Colonic mucosa (tissue), 4 donors: ENCODE measurements around the gene DRAXIN. TPM values are rescaled to one million over a fixed set of nuclear protein-coding genes. Genes with fewer than 3 reads are reported as not detected.

Source experiments
- DNase-seq: peaks from one replicate; pipeline ENCODE4 v3.0.0-alpha.2; 2020
- H3K27ac ChIP-seq: fragments of 200-600 bp; one replicate; pipeline ENCODE4 v1.8.0; 2021
- H3K27me3 ChIP-seq: fragments of 200-600 bp; one replicate; pipeline ENCODE4 v1.8.0; 2021
- H3K36me3 ChIP-seq: fragments of 200-600 bp; one replicate; pipeline ENCODE4 v1.8.0; 2021
- H3K4me1 ChIP-seq: fragments of 200-600 bp; one replicate; pipeline ENCODE4 v1.8.0; 2021; ENCODE audit warnings: mild to moderate bottlenecking
- H3K4me3 ChIP-seq: fragments of 200-600 bp; one replicate; pipeline ENCODE4 v1.8.0; 2021
- H3K9ac ChIP-seq, 2 donors: one replicate each; pipeline ENCODE4 v1.7.0; 2013; ENCODE audit warnings: control low read depth in 2 of 2, low read depth in 2 of 2, low read length in 2 of 2
- H3K9me3 ChIP-seq: fragments of 200-600 bp; one replicate; pipeline ENCODE4 v1.8.0; 2021
- intact Hi-C: fragments of 100-400 bp; cut with DNase I; formaldehyde crosslinking; loops from one replicate; pipeline ENCODE4 v1.14.1; 2022
- total RNA-seq, 2 donors: library from RNA; stranded (reverse); fragmentation: NEBNext Ultra II Directional in 1 of 2; extraction: Animal tissue kit (Norgen Biotek cat#: 25700) in 1 of 2; gene quantifications; one replicate each; pipeline ENCODE4 v1.2.1, GENCODE V29; 2021
- TF ChIP-seq, protein P1 (sequence below): fragments of 200-600 bp; IDR thresholded peaks from one replicate; pipeline ENCODE4 v1.8.0; 2022; ENCODE audit warnings: antibody characterized with exemption, mild to moderate bottlenecking
- donor health status: healthy.
- donor health status: DM: no; HTN: no; CAD: no.
- donor health status: DM: no; HTN: no; CAD: no.

The DRAXIN gene
- total RNA-seq, 2 donors from 2014 or later, result 0.05 TPM

DNA sequence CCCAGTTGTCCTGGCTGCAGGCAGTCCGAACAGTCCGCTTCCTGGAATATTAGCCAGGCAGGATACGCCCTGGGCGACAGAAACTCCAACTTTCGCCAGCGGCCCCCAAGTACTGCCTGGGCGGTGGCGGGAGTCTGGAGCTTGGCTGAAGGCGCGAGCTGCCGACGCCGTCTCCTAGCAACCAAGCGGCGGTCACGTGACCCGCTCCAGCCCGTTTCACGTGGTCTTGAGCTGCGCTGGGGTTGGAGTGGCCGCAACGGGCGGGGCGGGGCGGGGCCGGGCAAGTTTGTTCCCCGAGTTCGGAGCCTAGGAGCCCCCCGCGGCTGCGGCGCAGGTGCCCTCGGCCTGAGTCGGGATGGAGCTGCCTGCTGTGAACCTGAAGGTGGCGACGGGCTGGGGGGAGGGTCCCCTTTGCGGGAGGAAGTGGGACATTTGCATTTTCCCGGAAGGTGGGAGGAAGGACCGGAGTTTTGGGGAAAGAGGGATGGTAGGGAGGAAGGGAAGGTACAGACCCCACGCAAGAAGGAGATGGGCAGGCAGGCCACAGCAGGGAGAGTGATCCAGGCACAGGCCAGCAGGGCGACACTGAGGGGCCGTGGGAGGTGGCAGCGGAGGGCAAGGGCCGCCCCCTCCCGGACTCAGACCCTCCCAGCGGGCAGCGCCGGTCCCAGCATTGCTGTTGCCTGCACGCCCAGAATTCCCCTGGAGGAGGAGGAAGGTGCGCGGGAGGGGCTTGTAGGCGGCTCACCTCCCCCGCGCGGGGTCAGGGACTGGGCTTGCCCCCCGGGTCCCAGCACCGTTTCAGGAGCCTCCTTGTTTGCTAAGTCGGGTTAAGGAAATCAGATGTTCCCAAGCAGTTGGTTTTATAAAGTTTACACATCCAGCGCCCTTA, 44.6 kb downstream of the DRAXIN start, which contains the start of gene AGTRAP:
Gene AGTRAP (plus strand): TSS at position 283 of the 892 bp plus-strand sequence. CDS start 73 bp downstream, at position 356.
- Histone ChIP-seq H3K27ac (peak within 1 kb of the TSS; percentile 70), H3K9ac (peak within 1 kb of the TSS; percentile 77 to 87), H3K36me3 (no peaks in the 10 kb centered on the region), H3K4me3 (peak within 1 kb of the TSS; percentile 71), H3K9me3 (no peaks in the 10 kb centered on the region), H3K4me1 (no peaks in the 10 kb centered on the region), H3K27me3 (no peaks in the 10 kb centered on the region)
- peak; percentile 97 for DNase-seq
- intact Hi-C loops, result no loop called here
- TF ChIP-seq, protein P1, sequence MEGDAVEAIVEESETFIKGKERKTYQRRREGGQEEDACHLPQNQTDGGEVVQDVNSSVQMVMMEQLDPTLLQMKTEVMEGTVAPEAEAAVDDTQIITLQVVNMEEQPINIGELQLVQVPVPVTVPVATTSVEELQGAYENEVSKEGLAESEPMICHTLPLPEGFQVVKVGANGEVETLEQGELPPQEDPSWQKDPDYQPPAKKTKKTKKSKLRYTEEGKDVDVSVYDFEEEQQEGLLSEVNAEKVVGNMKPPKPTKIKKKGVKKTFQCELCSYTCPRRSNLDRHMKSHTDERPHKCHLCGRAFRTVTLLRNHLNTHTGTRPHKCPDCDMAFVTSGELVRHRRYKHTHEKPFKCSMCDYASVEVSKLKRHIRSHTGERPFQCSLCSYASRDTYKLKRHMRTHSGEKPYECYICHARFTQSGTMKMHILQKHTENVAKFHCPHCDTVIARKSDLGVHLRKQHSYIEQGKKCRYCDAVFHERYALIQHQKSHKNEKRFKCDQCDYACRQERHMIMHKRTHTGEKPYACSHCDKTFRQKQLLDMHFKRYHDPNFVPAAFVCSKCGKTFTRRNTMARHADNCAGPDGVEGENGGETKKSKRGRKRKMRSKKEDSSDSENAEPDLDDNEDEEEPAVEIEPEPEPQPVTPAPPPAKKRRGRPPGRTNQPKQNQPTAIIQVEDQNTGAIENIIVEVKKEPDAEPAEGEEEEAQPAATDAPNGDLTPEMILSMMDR, result no peak

DNA sequence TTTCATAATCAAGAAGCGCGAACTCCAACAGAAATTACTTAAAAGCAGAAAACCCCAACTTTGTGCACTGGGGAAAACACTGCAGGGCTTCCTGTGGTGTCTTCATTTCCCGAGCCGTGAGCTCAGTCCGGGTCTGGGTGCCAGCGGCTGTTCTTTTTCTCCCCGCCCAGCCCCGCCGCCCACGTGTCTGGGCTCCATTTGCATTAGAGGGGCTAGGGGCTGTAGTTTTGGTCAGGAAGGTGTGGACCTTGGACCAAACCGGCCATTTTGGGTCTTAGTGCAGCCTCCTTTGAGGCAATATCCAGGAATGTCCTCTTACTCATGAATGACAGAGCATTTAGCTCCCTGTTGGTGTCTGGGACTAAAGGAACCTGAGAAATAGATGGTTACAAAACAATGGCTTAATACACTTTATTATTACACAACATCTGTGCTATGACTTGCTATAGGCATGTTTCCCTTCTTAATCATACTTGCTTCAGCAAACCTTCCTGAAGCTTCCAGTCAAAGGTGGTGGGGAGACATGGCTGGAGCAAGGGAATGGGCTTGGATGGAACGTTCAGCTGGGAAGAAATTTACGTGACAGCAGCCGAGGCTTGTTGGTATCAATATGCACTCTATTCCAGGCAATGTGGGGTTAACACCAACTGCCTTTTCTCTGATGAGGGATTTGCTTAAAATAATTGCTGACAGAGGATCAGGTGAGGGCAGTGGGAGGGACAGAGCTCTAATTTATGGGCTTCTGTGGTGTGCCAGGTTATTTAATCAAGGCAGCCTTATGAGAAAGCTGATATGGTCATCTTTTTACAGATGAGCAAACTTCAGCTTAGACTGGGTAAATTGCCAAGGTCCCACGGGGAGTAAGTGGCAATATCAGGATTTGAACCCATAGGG, 45.5 kb downstream of the DRAXIN start:
- Histone ChIP-seq H3K27ac (peak overlapping the region; percentile 70), H3K4me1 (no peaks in the 10 kb centered on the region), H3K27me3 (no peaks in the 10 kb centered on the region), H3K9me3 (no peaks in the 10 kb centered on the region), H3K9ac (peak overlapping the region; percentile 77 to 87), H3K36me3 (no peaks in the 10 kb centered on the region), H3K4me3 (peak overlapping the region; percentile 71)
- TF ChIP-seq, protein P1, result no peak
- intact Hi-C loops, result no loop called here
- DNase-seq, result peak; percentile 62

DNA sequence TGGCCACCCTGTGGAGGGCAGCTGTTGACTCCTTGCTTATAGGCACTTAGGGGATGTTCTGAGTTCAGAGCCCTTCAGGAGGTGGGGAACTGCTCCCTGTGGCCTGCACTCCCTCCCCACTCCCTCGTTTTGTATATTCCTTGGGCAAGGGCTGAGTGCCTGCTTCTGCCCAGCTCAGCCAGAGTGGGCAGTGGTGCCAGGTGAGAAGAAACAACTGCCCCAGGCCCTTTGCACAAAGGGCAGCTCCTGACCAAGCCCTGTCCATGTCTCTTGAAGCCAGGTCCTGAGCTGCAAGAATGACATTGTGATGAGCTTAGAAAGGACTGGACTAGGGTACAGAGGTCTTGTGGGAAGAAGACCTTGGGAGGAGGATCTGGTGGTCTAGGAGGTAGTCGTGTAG, 46.6 kb downstream of the DRAXIN start:
- Histone ChIP-seq H3K27me3 (no peaks in the 10 kb centered on the region), H3K4me3 (no peak overlapping the region), H3K9ac (no peak overlapping the region), H3K4me1 (no peaks in the 10 kb centered on the region), H3K9me3 (no peaks in the 10 kb centered on the region), H3K36me3 (no peaks in the 10 kb centered on the region), H3K27ac (no peak overlapping the region)
- intact Hi-C loops, result no loop called here
- DNase-seq, result no peak
- TF ChIP-seq, protein P1, result no peak

DNA sequence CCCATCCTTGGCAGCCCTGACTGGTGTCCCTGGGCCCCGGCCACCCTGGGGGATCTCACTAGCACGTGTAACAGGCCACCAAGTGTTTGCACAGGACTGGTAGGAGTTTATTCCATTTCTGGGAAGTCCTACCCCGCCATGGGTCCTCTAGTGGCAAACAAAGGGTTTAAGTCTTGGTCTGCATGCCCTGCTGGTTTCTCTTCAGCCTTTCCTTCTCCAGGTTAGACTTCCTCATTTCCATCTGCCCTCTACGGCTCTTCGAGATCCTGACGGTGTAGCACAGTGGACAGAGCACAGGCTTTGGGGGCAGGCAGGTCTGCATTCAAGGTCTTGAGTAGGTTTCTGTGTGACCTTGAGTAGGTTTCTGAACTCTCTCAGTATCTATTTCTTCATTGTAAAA, 47.3 kb downstream of the DRAXIN start:
- Histone ChIP-seq H3K36me3 (no peaks in the 10 kb centered on the region), H3K27me3 (no peaks in the 10 kb centered on the region), H3K4me3 (no peak overlapping the region), H3K9me3 (no peaks in the 10 kb centered on the region), H3K27ac (no peak overlapping the region), H3K9ac (no peak overlapping the region), H3K4me1 (no peaks in the 10 kb centered on the region)
- TF ChIP-seq, protein P1, result no peak
- intact Hi-C loops, result no loop called here
- no peak for DNase-seq
